Measurements from ENCODE around the gene CDC42SE2.
"Not testable (repeated sequence)": the region's sequence is repeated elsewhere in the genome, so short reads cannot be mapped to it uniquely, and the experiment has no call there.

The CDC42SE2 gene

GRCh38 chr5:131321066-131321465 is 57.2 kb downstream of the CDC42SE2 start:
- DNase-seq (ENCODE audit: low spot score), result no peak

GRCh38 chr5:131322926-131323325 is 59.1 kb downstream of the CDC42SE2 start:
- no peak for DNase-seq (ENCODE audit: low spot score)

- DNase-seq (ENCODE audit: low spot score), result no peak
Observed at GRCh38 chr5:131323378-131323777, 59.5 kb downstream of the CDC42SE2 start.

GRCh38 chr5:131324303-131324702 is 60.5 kb downstream of the CDC42SE2 start:
- peak; percentile 3 for DNase-seq (ENCODE audit: low spot score)

- DNase-seq (ENCODE audit: low spot score), result peak; percentile 27
Observed at GRCh38 chr5:131328536-131329285, 64.9 kb downstream of the CDC42SE2 start.

- no peak for DNase-seq (ENCODE audit: low spot score)
Observed at GRCh38 chr5:131329286-131329560, 65.4 kb downstream of the CDC42SE2 start.

- DNase-seq (ENCODE audit: low spot score), result no peak
Observed at GRCh38 chr5:131330031-131330430, 66.2 kb downstream of the CDC42SE2 start.

- DNase-seq (ENCODE audit: low spot score), result not testable (repeated sequence)
Observed at GRCh38 chr5:131335756-131336155, 71.9 kb downstream of the CDC42SE2 start.

GRCh38 chr5:131336801-131337200 is 72.9 kb downstream of the CDC42SE2 start:
- not testable (repeated sequence) for DNase-seq (ENCODE audit: low spot score)

GRCh38 chr5:131337240-131338050 is 73.6 kb downstream of the CDC42SE2 start:
- not testable (repeated sequence) for DNase-seq (ENCODE audit: low spot score)

- DNase-seq (ENCODE audit: low spot score), result no peak
Observed at GRCh38 chr5:131338051-131338453, 74.2 kb downstream of the CDC42SE2 start.

GRCh38 chr5:131344288-131344687 is 80.4 kb downstream of the CDC42SE2 start:
- DNase-seq (ENCODE audit: low spot score), result not testable (repeated sequence)

- DNase-seq (ENCODE audit: low spot score), result not testable (repeated sequence)
Observed at GRCh38 chr5:131346204-131346603, 82.4 kb downstream of the CDC42SE2 start.

- no peak for DNase-seq (ENCODE audit: low spot score)
Observed at GRCh38 chr5:131353991-131354390, 90.1 kb downstream of the CDC42SE2 start.

- no peak for DNase-seq (ENCODE audit: low spot score)
Observed at GRCh38 chr5:131355971-131356528, 92.2 kb downstream of the CDC42SE2 start.

GRCh38 chr5:131356619-131357018 is 92.8 kb downstream of the CDC42SE2 start:
- DNase-seq (ENCODE audit: low spot score), result no peak

GRCh38 chr5:131357739-131358561 is 94.1 kb downstream of the CDC42SE2 start:
- DNase-seq (ENCODE audit: low spot score), result no peak

- DNase-seq (ENCODE audit: low spot score), result no peak
Observed at GRCh38 chr5:131361677-131362315, 97.9 kb downstream of the CDC42SE2 start.

- DNase-seq (ENCODE audit: low spot score), result no peak
Observed at GRCh38 chr5:131363811-131364506, 100.1 kb downstream of the CDC42SE2 start.

GRCh38 chr5:131364507-131365050 is 100.7 kb downstream of the CDC42SE2 start:
- no peak for DNase-seq (ENCODE audit: low spot score)

GRCh38 chr5:131366428-131366827 is 102.6 kb downstream of the CDC42SE2 start:
- no peak for DNase-seq (ENCODE audit: low spot score)
